ENCODE results near the gene GNL3L. TPM values are rescaled to one million over a fixed set of nuclear protein-coding genes. Genes with fewer than 3 reads are reported as not detected.
"Not testable (repeated sequence)": the region's sequence is repeated elsewhere in the genome, so short reads cannot be mapped to it uniquely, and the experiment has no call there.

Gene GNL3L
- total and polyA plus RNA-seq, 3 experiments from 2014 or later: 56.1 to 92.8 (median 92.1) TPM

DNA sequence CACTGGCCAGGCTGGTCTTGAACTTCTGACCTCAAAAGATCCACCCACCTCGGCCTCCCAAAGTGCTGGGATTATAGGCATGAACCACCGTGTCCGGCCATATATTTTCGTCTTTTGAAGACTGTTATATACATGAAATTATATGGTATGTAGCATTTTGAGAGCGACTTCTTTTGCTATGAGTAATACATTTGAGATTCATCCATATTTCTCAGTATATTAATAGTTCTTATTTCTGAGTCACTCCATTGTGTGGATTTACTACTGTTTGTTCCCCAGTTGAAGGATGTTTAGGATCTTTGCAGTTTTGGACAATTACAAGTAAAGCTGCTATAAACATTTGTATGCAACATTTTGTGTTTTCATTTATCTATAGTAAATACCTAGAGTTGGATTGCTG lies 34.9 kb downstream of the GNL3L start:
- ChIA-PET POLR2A (no interaction called here), CTCF (no interaction called here)
- Mint-ChIP-seq H3K4me1 (no peaks in the 10 kb centered on the region), H3K27ac (no peak overlapping the region), H3K4me3 (no peak overlapping the region), H3K36me3 (peaks cover 0 to 56% (median 9%) of the 10 kb centered on the region in 3 donors), H3K9me3 (peaks cover 0 to 2% (median 0%) of the 10 kb centered on the region in 5 donors), H3K27me3 (peaks cover 0 to 2% of the 10 kb centered on the region in 2 donors)
- Histone ChIP-seq H3K4me3 (ENCODE audit: low read length) (no peak overlapping the region), H3K27ac (ENCODE audit: low read depth, low read length) (no peak overlapping the region), H3K36me3 (ENCODE audit: insufficient read depth, low read length) (peaks cover 3% of the 10 kb centered on the region), H3K4me1 (ENCODE audit: insufficient read depth, low read length) (no peaks in the 10 kb centered on the region), H3K27me3 (ENCODE audit: insufficient read depth, low read length, poor library complexity, severe bottlenecking) (no peaks in the 10 kb centered on the region), H3K9me3 (ENCODE audit: low read length) (no peaks in the 10 kb centered on the region)
- no peak for DNase-seq

DNA sequence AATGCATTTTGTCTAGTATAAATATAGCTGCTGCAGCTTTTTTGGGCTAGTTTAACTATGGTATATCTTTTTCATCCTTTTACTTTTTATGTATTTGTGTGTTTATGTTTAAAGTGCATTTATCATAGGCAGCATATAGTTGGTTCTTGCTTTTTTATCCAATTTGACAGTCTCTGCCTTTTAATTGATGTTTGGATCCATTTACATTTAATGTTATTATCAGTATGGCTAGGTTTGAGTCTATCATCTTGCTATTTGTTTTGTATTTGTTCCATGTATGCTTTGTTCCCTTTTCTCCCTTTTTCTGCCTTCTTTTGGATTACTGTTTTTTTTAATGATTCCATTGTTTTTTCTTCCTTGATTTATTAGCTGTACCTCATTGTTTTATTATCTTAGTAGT lies 40.3 kb downstream of the GNL3L start:
- POLR2A ChIA-PET: no interaction called here

DNA sequence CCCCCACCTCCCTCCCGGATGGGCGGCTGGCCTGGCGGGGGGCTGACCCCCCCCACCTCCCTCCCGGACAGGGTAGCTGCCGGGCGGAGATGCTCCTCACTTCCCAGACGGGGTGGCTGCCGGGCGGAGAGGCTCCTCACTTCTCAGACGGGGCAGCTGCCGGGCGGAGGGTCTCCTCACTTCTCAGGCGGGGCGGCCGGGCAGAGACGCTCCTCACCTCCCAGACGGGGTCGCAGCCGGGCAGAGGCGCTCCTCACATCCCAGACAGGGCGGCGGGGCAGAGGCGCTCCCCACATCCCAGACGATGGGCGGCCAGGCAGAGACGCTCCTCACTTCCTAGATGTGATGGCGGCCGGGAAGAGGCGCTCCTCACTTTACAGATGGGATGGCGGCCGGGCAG lies 42.6 kb downstream of the GNL3L start:
- H3K27ac Mint-ChIP-seq; H3K4me1 ChIP-seq (ENCODE audit: insufficient read depth, low read length); H3K27me3 ChIP-seq (ENCODE audit: insufficient read depth, low read length, poor library complexity, severe bottlenecking); H3K27ac ChIP-seq (ENCODE audit: low read depth, low read length); H3K9me3 Mint-ChIP-seq; DNase-seq; CTCF ChIA-PET; POLR2A ChIA-PET; H3K4me1 Mint-ChIP-seq; H3K27me3 Mint-ChIP-seq; H3K4me3 Mint-ChIP-seq; H3K36me3 ChIP-seq (ENCODE audit: insufficient read depth, low read length); H3K9me3 ChIP-seq (ENCODE audit: low read length); H3K4me3 ChIP-seq (ENCODE audit: low read length): not testable (repeated sequence)
- peaks cover 3 to 27% (median 18%) of the 10 kb centered on the region in 3 donors for H3K36me3 Mint-ChIP-seq

More for the DNA sequence above, 40.3 kb downstream of the GNL3L start:
- Mint-ChIP-seq H3K36me3 (peaks cover 3 to 25% (median 18%) of the 10 kb centered on the region in 3 donors), H3K4me3 (no peak overlapping the region), H3K27ac (no peak overlapping the region), H3K27me3 (no peaks in the 10 kb centered on the region), H3K9me3 (peaks cover 0 to 9% (median 4%) of the 10 kb centered on the region in 5 donors), H3K4me1 (no peaks in the 10 kb centered on the region)
- no peaks in the 10 kb centered on the region for H3K4me1 ChIP-seq (ENCODE audit: insufficient read depth, low read length)
- H3K36me3 ChIP-seq (ENCODE audit: insufficient read depth, low read length): no peaks in the 10 kb centered on the region
- H3K27me3 ChIP-seq (ENCODE audit: insufficient read depth, low read length, poor library complexity, severe bottlenecking): no peaks in the 10 kb centered on the region
- no peak overlapping the region for H3K27ac ChIP-seq (ENCODE audit: low read depth, low read length)
- CTCF ChIA-PET: no interaction called here
- H3K4me3 ChIP-seq (ENCODE audit: low read length): no peak overlapping the region
- no peak for DNase-seq
- H3K9me3 ChIP-seq (ENCODE audit: low read length): no peaks in the 10 kb centered on the region

DNA sequence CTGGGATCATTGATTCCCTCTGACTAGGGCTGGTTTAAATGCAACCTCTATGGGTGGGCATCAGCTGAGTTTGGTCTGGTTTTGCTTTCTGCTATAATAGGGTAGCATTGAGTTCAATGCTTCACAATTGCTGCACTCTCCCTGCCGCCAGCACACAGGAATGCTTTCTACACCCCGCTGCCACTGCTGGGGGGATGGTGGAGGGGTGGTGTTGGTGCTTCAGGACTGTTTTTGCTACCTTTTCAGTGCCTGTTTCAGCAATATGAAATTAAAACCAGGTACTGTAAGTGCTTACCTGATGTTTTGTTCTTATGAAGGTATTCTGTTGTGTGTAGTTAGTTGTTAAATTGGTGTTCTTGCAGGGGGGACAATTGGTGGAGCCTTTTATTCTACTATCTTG lies 67.7 kb downstream of the GNL3L start:
- H3K27ac ChIP-seq (ENCODE audit: low read depth, low read length): no peak overlapping the region
- CTCF ChIA-PET: no interaction called here
- Mint-ChIP-seq H3K4me3 (no peak overlapping the region), H3K27ac (no peak overlapping the region), H3K4me1 (peaks cover 3 to 7% (median 5%) of the 10 kb centered on the region in 3 donors), H3K36me3 (peaks cover 0 to 7% (median 0%) of the 10 kb centered on the region in 3 donors), H3K9me3 (no peaks in the 10 kb centered on the region), H3K27me3 (no peaks in the 10 kb centered on the region)
- H3K27me3 ChIP-seq (ENCODE audit: insufficient read depth, low read length, poor library complexity, severe bottlenecking): no peaks in the 10 kb centered on the region
- no peaks in the 10 kb centered on the region for H3K9me3 ChIP-seq (ENCODE audit: low read length)
- H3K4me1 ChIP-seq (ENCODE audit: insufficient read depth, low read length): no peaks in the 10 kb centered on the region
- no peak overlapping the region for H3K4me3 ChIP-seq (ENCODE audit: low read length)
- no peaks in the 10 kb centered on the region for H3K36me3 ChIP-seq (ENCODE audit: insufficient read depth, low read length)
- POLR2A ChIA-PET: no interaction called here
- no peak for DNase-seq

DNA sequence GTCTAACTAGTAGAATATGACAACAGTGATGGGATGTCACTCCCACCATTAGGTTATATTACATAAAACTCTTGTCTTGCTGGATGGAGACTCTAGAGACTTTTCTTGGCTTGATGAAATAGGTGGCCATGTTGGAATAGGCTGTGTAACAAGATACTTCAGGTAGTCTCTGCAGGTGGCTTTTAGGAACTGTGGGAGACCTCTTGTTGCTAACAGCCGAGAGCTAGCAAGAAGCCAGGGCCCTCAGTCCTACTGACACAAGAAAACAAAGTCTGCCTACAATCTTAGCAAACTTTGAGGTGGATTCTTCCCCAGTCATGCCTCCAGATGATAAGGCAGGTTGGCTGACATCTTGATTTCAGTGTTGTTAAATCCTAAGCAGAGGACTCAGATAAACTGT lies 72.5 kb downstream of the GNL3L start:
- H3K27me3 Mint-ChIP-seq: no peaks in the 10 kb centered on the region
- ChIA-PET CTCF (no interaction called here), POLR2A (no interaction called here)
- no peak overlapping the region for H3K27ac Mint-ChIP-seq
- Histone ChIP-seq H3K36me3 (ENCODE audit: insufficient read depth, low read length) (no peaks in the 10 kb centered on the region), H3K4me1 (ENCODE audit: insufficient read depth, low read length) (no peaks in the 10 kb centered on the region), H3K27ac (ENCODE audit: low read depth, low read length) (no peak overlapping the region), H3K4me3 (ENCODE audit: low read length) (no peak overlapping the region), H3K9me3 (ENCODE audit: low read length) (no peaks in the 10 kb centered on the region), H3K27me3 (ENCODE audit: insufficient read depth, low read length, poor library complexity, severe bottlenecking) (no peaks in the 10 kb centered on the region)
- no peaks in the 10 kb centered on the region for H3K9me3 Mint-ChIP-seq
- H3K4me1 Mint-ChIP-seq: no peaks in the 10 kb centered on the region
- H3K4me3 Mint-ChIP-seq: no peak overlapping the region
- DNase-seq: no peak
- peaks cover 0 to 2% (median 0%) of the 10 kb centered on the region in 3 donors for H3K36me3 Mint-ChIP-seq

Other genes starting within 250 kb of the GNL3L start
- under 1 TPM; 0.13 TPM for gene WNK3, start 172.2 kb upstream of the GNL3L start, total RNA-seq
- 0.13 TPM for gene WNK3, start 172.2 kb upstream of the GNL3L start, polyA plus RNA-seq
- gene TSR2, start 89.8 kb upstream of the GNL3L start, total RNA-seq: 10 to 100 TPM; 53.5 to 56.4 TPM
- 67.7 TPM for gene TSR2, start 89.8 kb upstream of the GNL3L start, polyA plus RNA-seq
- under 1 TPM in 1 of 2 experiments, not detected in 1; 0.07 TPM for gene FGD1, start 34.0 kb upstream of the GNL3L start, total RNA-seq
- 0.67 TPM for gene FGD1, start 34.0 kb upstream of the GNL3L start, polyA plus RNA-seq